HG03064 (cell line): ENCODE data around the gene POLR3E.

Source experiments
- ATAC-seq: cut with Tn5 transposase; IDR thresholded peaks from one replicate; pipeline ENCODE4 v1.9.1; 2021; ENCODE audit warnings: low read depth; ENCODE audit not compliant: unreplicated experiment

The POLR3E gene

DNA sequence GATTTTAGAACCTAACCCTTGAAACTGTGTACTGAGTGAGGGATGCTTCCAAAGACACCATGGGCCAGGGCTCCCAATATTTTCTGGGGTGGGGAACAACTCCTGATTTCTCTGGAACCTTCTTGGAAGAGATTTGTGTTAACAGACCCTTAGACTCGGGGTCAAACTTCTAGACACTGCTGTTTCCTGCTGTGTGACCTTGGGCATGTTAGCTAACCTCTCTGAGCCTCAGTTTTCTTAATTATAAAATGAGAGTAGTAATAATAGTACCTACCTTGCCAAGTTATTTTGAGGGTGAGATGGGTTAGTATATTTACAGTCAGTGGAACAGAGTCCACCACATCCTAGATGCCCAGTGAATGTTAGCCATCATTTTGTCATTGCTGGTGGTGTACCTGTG lies 18.8 kb downstream of the POLR3E start:
- no peak for ATAC-seq

DNA sequence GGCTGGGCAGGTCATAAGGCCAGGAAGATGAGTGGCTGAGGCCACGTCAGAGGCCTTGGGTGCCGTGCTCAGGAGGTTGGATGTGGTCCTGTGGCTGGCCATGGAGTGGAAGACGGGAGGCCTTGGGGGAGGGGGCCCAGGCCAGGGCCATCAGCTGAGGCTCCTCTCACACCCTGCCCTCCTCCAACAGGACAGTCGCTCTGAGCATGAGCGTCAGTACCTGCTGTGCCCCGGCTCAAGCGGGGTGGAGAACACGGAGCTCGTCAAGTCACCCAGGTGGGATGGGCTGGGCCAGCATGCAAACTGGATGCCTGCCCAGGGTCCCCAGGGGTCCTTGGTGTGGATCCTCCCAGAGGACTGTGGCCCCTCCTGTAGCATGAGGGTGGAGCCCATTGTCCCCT lies 19.2 kb downstream of the POLR3E start:
- ATAC-seq = no peak

DNA sequence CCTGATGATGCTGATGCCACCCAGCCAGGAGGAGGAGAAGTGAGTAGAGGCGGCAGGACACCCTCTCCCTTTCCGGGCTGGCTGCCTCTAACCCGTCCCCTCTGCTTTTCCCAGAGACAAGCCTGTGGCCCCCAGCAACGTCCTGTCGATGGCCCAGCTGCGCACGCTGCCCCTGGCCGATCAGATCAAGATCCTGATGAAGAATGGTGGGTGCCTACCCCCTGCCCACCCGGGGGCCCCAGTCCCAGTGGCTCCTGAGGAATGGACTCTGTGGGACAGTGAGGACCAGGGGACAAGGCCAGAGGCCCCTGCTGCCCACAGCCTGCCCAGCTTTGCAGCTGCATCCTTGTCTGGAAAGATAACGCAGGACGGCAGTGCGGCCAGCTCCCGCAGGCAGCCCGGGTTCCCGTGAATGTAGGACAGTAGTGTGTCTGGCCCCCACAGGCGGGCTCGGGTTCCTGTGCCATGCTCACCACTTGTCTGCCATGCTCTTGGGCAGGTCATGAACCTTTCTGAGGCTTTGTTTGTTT lies 19.9 kb downstream of the POLR3E start:
- ATAC-seq = no peak

DNA sequence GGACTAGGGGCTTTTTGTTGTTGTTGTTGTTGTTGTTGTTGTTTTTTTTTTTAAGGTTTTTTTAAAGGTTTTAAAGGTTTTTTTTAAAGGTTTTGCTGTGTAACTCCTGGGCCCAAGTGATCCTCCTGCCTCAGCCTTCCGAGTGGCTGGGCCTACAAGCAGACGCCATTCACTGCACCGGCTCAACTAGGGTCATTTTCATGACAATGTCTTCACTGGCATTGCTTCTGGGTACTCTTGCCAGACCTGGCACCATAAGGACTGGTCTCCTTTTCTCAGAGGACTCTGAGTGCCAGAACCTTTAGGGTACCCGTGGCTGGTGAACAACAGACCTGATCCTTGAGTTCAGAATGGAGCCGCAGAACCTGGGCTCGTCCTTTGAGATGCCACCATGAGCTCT lies 20.4 kb downstream of the POLR3E start:
- ATAC-seq = no peak

DNA sequence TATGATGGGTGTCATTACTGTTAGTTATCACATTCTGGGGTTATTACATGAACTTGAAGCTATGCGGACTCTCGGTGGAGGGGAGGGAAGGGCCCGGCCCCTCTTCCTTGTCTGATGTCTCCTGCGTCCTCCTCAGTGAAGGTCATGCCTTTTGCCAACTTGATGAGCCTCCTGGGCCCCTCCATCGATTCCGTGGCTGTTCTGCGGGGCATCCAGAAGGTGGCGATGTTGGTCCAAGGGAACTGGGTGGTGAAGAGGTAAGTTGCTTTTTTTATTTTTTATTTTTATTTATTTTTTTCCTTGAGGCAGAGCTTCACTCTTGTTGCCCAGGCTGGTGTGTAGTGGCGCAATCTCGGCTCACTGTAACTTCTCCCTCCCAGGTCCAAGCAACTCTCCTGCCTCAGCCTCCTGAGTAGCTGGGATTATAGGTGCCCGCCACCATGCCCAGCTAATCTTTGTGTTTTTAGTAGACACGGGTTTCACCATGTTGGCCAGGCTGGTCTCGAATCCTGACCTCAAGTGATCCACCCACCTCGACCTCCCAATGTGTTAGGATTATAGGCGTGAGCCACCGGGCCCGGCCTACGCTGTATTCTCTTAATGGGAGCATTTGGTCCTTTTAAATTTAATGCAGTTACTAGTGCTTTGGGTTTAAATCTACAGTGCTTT lies 21.6 kb downstream of the POLR3E start:
- no peak for ATAC-seq

DNA sequence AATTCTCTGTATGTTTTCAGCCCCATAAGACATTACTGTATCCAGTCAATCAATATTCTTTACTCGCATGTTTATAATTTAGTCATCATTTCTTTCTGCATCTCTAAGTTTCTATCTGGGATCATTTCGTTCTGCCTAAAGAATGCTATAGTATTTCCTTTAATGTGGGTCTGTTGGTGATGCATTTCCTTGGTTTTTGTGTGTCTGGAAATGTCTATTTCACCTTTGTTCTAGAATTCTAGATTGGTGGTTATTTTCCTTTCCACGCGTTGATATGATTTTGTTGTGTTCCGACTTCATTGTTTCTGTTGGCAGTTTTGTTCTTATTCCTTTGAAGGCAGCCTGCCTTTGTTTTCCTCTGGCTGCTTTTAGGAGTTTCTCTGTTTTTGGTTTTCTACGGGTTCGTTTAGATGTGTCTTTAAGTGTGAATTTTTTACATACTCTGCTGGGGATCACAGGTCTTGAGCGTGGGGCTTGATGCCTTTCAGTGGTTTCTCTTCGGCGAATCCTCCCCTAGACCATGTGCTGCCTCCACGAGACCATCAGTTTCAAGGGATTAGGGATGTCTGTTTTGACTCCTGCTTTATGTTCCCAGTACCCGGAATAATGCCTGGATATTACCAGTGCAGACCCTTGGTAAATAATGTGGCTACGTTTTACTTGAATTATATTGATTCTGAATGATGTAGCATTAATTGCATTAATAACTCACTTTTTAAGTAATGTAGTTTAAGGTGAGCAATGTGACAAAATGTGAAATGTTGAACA lies 23.5 kb downstream of the POLR3E start:
- no peak for ATAC-seq

DNA sequence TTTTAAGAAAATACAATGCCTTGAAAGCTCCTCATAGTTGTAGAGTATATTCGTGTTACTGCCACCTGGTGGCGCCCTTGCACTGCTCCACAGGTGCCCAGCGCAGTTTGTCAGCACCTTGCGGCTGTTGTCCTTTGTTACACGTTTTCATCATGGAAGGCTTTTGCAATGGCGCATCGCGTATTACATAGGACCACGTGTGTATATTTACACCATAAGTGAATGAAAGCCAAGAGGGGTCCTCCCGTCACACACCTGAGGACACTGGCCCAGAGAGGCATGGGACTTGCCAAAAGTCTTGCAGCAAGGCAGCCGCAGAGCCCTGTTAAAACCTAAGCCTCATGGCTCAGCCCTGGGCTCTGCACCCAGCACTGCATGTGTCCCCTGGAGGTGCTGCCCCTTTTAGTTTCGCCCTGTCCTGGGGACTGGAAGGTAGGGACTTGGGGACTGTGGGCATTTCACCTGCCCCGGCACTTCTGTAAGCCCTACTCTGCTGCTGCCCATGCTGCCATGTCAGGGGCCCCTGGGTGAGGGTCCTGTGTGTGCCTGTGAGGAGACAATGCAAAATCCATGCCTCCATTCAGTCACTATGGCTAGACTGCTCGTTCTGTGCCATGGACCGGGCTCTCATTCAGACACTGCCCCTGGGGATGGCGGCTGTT lies 24.3 kb downstream of the POLR3E start:
- no peak for ATAC-seq

DNA sequence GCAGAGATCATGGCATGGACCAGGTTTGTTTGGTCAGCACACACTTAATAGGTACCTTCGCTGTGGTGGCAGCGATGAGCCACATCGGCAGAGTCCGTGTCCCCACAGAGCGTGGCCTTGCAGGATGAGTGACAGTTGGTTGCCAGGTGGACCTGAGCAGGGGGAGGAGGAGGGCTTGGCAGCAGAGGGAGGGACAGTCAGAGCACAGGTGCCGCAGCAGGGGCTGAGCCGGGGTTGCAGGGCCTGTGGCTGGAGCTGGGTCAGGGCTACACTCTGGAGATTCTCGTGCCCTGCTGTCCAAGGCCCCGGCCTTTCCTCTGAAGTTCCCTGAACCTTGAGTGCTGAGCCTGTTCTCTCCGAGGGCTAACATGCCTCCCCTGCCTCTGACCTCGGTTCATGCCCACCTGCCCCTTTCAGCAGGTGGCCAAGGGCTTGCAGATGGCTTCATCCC lies 24.8 kb downstream of the POLR3E start:
- no peak for ATAC-seq

DNA sequence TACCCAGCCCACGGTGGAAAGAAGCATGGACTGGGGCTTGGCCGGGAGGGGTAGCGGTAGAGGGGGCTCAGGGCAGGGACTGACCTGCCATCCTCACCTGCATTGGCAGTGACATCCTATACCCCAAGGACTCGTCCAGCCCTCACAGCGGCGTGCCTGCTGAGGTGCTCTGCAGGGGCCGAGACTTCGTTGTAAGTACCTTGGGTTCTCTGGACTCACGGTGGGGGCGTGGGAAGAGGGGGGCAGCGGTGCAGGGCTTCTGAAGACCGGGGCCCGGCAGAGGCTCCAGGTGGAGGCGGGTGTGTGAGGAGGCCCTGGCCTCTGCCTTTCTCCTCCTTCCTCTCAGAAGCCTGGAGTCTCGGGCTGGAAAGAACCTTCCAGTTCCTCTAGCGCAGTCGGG lies 25.5 kb downstream of the POLR3E start:
- no peak for ATAC-seq

DNA sequence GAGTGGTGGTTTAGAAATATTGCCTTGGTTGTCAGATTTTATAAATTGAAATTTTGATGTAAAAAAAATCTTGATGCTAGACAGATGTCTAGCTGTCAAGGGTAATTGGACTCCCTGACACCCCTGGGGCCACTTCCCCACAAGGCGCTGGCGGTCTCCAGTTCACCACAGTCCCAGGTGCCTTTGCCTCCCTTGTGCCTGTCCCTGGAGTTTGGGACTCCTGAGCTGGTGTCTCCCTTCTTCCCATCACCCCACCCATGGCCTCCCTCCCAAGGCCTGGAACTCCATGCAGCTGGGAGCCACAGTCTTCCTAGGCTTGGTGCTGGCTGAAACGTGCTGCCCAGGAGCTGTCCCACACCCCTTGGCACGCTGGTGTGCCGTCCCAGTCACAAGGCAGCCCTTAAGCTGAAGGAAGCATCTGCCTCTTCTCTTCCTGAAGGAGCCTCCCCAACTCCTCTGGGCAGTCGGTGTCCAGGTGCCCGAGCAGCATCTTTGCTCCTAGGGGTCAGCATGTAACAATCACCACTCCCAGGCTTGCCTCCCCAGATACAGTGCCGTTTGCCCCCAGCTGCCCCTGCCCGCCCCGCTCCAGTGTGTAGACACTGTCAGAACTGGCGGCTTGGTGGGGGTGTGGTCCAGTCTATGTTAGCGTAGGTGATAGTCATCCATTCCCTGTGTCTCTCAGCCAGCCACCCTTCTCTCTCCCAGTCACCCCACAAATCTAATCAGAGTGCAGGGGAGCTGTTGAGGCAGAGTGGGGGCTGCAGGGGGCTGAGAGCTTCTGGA lies 26.2 kb downstream of the POLR3E start:
- no peak for ATAC-seq

DNA sequence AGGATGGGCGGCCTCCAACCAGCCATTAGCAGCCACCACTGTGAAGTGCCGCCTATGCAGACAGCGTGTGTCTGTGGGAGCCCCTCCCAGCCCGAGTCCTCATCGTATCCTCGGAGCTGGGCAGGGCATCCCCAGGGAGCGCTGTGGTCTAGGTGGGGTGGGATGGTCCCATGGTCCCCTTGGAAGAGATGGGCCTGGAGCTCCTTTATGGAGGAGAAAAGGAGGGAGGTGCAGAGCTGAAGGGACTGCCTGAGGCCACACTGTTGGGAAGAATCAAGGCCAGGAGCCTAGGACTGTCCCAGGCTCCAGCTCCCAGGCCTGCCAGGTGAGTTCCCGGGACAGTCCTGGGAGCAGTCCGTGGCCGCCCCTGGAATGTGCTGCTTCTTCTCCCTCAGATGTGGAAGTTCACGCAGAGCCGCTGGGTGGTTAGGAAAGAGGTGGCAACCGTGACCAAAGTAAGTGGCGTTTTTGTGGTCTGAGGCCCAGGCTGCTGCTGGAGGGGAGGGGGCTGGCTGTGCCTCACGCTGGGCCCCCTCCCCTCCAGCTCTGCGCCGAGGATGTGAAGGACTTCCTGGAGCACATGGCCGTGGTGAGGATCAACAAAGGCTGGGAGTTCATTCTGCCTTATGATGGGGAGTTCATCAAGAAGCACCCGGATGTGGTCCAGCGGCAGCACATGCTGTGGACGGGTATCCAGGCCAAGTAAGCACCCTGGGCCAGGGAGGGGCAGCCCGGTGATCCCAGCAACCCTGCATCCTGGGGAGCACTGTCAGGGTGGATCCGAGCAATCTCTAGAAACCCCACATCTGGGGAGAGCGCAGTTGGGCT lies 27.0 kb downstream of the POLR3E start:
- no peak for ATAC-seq

DNA sequence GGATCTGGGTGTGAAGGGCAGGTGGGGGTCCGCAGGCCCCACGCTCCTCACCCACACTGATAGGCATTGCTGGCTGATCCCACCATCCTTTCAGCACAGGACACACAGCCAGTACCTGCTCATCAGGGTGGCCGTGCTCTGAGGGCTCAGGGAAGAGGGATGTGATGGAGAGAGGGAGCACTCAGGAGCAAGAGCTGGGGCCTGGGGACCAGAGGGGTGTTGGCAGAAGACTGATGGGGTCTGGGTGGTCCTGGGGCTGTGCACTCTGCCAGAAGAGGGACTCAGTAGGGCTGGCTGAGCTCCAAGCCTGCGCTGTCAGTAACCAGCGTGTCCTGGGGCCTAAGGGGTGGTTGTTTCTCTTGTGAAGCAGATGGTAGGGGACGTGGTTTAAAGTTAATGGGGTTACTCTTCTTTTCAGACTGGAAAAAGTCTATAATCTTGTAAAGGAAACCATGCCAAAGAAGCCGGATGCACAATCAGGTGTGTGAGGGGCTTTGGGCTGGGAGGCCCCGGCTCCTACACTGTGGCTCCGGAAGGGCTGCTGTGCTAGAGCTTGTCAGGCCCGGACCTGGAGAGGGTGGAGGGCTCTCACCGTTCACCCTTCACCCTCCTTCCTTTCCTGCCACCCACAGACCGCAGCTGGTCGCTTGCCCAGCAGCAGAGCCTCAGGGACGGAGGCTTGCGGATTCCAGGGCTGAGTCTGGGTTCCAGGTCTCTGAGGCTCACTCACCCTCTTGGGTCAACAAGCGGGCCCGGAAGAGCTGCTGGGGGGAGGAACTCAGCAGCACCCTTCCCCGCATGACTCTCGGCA lies 27.8 kb downstream of the POLR3E start:
- ATAC-seq = no peak

DNA sequence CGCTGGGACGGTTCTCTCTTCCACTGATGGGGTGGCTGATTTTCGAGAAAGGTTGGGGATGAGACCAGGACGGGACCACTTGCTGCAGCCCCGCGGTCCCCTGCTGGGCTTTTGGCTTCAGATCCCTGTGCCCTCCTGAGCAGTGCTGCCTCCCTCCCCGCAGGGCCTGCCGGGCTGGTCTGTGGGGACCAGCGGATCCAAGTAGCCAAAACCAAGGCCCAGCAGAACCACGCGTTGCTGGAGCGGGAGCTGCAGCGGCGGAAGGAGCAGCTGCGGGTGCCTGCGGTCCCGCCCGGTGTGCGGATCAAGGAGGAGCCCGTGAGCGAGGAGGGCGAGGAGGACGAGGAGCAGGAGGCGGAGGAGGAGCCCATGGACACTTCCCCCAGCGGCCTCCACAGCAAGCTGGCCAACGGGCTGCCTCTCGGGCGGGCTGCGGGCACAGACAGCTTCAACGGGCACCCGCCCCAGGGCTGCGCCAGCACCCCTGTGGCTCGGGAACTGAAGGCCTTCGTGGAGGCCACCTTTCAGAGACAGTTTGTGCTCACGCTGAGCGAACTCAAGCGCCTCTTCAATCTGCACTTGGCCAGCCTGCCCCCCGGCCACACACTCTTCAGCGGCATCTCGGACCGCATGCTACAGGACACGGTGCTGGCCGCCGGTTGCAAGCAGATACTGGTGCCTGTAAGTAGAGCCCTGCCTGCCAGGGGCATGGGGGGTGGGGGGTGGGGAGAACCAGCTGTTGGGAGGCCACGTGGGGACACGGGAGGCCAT lies 28.6 kb downstream of the POLR3E start:
- ATAC-seq = no peak

DNA sequence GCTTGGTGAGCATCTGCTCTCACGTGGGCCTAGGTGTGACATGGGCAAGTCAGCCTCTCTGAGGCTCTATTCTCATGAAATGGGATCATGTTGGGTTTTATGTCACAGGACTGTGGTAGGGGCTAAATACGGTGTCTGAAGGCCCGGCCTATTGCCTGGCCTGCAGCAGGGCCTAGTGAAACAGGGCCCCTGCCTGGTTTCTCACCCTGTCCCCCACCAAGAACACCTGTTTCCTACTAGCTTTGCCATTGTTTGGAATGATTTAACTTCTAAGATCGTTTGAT lies 29.1 kb downstream of the POLR3E start:
- ATAC-seq = no peak

DNA sequence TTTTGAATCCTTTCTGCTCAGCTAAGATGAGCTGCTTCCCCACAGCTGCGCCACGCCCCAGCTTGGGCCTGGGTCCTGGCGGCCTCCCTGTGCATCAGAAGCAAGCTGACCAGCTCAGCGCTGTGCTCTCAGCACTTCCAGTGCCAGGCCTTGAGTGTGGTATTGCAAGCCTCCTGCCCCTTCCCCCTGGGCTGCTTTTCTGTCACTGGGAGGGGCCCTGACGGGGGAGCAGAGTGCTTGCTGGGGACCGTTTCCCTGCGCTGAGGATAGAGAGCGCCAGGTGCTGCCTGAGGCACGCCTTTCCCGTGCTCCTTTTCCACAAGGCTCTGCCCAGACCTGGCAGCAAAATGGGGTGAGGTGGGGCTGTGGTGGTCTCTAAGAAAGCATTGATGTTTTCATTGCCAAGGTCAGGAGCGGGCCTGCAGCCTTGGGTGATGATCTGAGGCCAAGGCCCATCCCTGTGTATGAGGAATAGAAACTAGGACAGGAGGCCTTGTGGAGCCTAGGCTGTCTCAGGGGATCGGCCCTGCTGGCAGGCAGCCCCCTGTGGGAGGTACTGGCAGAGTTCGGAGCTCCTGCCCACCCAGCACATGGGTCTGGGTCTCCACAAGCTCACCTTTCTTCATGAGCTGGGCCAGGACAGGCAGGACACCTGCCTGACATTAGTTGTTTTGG lies 29.7 kb downstream of the POLR3E start:
- no peak for ATAC-seq

DNA sequence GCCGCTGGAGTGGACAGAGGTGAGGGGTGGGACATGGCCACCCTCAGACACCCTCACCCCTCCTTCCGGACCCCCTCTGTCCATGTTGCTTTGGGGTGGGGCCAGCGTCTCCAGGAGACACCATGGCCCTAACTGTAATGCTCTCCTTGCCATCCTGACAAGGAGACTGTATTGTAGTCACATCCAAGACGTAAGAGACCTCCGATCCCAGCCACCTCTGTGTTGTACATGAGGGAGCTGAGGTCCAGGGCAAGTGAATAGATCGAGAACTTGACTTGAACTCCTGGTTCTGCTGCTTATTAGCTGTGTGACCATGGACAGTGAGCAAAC lies 30.2 kb downstream of the POLR3E start:
- ATAC-seq = no peak

DNA sequence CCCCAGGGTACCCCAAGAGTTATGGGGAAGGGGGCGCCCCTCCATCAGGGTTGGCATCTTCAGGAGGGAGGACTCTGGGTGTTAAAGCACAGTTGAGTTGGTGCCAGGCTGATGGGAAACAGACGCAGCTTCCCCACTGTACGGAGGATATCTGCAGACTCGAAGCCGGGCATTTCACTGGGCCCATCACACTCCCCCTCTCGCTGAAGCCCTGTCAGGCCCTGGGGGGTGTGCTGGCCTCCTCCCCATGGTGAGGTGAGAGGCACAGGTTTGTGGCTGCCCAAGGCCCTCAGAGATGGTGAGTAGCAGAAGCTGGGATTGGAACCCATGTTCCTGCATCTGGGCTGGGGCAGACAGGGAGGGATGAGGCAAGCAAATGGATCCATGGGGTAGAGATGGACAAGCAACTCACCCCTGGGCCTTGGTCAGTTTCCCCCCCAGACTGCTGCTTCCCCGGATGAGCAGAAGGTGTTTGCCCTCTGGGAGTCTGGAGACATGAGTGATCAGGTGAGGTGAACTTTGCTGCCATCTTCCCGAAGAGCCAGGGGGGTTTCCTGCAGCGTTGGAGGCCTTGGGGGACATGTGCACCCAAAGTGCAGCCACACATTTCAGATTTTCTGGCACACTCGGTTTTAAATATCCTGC lies 31.0 kb downstream of the POLR3E start:
- no peak for ATAC-seq
